GM12801 (cell line): ENCODE data around the gene NOL9.

Experiments
- TF ChIP-seq, protein P1 (sequence below): IDR thresholded peaks from one replicate; pipeline ENCODE4 v1.5.1; 2011; ENCODE audit warnings: control low read depth; ENCODE audit not compliant: insufficient read length; ENCODE audit errors: extremely low read depth

NOL9 gene

GRCh38 chr1:6587261-6588005 lies 33.1 kb upstream of the NOL9 start:
- TF ChIP-seq, protein P1, sequence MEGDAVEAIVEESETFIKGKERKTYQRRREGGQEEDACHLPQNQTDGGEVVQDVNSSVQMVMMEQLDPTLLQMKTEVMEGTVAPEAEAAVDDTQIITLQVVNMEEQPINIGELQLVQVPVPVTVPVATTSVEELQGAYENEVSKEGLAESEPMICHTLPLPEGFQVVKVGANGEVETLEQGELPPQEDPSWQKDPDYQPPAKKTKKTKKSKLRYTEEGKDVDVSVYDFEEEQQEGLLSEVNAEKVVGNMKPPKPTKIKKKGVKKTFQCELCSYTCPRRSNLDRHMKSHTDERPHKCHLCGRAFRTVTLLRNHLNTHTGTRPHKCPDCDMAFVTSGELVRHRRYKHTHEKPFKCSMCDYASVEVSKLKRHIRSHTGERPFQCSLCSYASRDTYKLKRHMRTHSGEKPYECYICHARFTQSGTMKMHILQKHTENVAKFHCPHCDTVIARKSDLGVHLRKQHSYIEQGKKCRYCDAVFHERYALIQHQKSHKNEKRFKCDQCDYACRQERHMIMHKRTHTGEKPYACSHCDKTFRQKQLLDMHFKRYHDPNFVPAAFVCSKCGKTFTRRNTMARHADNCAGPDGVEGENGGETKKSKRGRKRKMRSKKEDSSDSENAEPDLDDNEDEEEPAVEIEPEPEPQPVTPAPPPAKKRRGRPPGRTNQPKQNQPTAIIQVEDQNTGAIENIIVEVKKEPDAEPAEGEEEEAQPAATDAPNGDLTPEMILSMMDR = no peak

DNA sequence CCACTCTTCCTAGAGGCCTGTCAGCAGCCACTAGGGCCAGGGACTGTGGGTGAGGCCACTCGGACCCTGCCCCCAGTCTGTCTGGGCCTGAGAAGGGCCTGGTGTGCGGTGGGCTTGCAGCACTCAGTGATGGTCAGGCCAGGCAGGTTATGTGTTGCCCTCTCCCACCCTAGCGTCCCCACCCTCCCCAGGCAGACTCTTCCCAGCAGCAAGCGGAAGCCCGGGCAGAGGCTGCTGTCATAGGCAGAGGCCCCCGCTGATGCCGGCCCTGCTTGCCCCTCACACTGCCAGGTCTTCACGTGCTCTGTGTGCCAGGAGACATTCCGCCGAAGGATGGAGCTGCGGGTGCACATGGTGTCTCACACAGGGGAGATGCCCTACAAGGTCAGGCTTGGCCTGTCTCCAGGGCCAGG lies 32.1 kb upstream of the NOL9 start:
- TF ChIP-seq, protein P1 = no peak

DNA sequence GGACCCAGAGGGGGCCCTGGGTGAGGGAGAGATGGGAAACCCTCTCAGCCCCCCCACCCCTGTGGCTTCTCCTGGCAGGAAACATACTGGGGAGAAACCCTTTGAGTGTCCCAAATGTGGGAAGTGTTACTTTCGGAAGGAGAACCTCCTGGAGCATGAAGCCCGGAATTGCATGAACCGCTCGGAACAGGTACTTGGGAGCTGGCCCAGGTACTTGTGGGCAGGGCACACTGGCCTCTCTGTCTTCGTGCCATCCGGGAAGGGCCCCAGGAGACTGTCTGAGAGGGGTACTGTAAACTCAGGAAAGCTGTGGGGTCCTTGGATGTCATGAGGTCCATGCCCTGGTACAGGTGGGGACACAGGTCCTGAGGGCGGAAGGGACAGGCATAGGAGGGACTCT lies 31.5 kb upstream of the NOL9 start:
- TF ChIP-seq, protein P1 = no peak

GRCh38 chr1:6585081-6585722 lies 30.9 kb upstream of the NOL9 start:
- TF ChIP-seq, protein P1 = no peak

- TF ChIP-seq, protein P1 = no peak
Measured at GRCh38 chr1:6584126-6585080, 30.1 kb upstream of the NOL9 start.

GRCh38 chr1:6582370-6582769 lies 28.1 kb upstream of the NOL9 start:
- TF ChIP-seq, protein P1 = no peak
